ENCODE measurements around the gene FAM53B. TPM values are rescaled to one million over a fixed set of nuclear protein-coding genes. Genes with fewer than 3 reads are reported as not detected.

Gene FAM53B
- total and polyA plus RNA-seq, 12 donors: 11.6 to 42.9 (median 29.1) TPM

DNA sequence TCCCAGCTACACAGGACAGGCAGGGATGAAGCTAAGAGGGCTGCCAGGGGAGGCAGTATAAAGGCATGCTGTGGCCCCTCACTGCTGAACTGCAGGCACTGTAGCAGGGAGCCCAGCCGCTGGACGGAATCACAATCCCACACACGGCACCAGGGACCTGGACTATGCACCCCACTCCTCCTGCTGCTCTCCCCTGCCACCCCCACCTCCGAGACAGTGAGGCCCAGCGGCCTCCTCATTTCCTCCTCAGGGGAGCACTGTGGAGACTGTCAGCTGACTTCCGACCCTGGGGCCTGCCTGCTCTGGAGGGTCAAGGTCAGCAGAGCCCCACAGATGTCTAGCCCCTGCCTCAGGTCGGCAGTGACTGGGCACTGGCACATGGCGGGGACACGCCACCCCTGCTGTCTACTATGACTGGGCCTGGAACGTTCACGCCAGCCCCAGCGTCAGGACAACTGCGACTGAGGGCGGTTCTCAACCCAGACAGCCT lies 92.7 kb downstream of the FAM53B start:
- TF ChIP-seq, protein P1, sequence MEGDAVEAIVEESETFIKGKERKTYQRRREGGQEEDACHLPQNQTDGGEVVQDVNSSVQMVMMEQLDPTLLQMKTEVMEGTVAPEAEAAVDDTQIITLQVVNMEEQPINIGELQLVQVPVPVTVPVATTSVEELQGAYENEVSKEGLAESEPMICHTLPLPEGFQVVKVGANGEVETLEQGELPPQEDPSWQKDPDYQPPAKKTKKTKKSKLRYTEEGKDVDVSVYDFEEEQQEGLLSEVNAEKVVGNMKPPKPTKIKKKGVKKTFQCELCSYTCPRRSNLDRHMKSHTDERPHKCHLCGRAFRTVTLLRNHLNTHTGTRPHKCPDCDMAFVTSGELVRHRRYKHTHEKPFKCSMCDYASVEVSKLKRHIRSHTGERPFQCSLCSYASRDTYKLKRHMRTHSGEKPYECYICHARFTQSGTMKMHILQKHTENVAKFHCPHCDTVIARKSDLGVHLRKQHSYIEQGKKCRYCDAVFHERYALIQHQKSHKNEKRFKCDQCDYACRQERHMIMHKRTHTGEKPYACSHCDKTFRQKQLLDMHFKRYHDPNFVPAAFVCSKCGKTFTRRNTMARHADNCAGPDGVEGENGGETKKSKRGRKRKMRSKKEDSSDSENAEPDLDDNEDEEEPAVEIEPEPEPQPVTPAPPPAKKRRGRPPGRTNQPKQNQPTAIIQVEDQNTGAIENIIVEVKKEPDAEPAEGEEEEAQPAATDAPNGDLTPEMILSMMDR (IDR thresholded peaks at IDR 0.05): no peak
- ATAC-seq (no peak), DNase-seq (no peak)
- intact Hi-C loops (cut with DNase I): no loop called here
- no peaks in the 10 kb centered on the region for H3K27me3 ChIP-seq
- H3K4me3 ChIP-seq: no peak overlapping the region
- H3K36me3 ChIP-seq: peaks cover 0 to 18% (median 0%) of the 10 kb centered on the region in 9 donors
- peak overlapping the region in 8 of 10 donors; percentile 24 to 91 (median 80) for H3K27ac ChIP-seq
- H3K9me3 ChIP-seq: no peaks in the 10 kb centered on the region
- peaks cover 59 to 100% (median 89%) of the 10 kb centered on the region in 9 donors for H3K4me1 ChIP-seq
- WGBS, 2 donors: 84 to 86% methylated on average over 14 of the region's 14 CpGs

DNA sequence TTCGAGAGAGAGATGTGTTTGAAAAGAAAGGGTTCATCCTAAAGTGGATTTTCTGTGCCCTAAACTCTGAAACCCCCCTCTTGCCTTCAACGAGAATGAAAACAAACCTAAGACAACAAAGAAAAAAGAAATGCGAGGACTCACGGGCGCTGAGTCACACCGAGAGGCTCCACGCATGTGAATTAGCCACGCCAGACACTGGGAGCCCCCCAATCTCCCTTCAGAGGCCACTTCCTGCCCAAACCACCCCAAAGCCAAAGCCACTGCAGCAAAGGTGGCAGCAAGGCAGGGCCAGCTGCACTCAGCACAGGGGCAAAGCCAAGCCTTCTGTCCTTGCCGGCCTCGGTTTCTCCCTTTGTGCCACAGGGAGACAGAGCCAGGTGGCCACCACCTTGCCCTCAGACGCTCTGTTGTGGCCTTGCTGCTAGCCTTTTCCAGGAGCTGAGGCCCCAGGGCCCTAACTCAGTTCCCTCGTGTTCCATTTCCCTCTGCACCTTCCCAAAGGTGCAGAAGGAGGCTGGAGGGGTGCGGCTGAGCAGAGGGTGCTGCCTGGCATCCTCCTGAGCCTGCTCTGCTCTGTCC lies 93.3 kb downstream of the FAM53B start:
- DNase-seq (peak in 1 of 2 donors; percentile 16), ATAC-seq (no peak)
- peak overlapping the region in 7 of 10 donors; percentile 24 to 91 (median 82) for H3K27ac ChIP-seq
- H3K4me1 ChIP-seq: peaks cover 64 to 100% (median 94%) of the 10 kb centered on the region in 9 donors
- WGBS, 2 donors: 89 to 92% methylated on average over 13 of the region's 13 CpGs
- no peaks in the 10 kb centered on the region for H3K27me3 ChIP-seq
- intact Hi-C loops (cut with DNase I): no loop called here
- no peak overlapping the region for H3K4me3 ChIP-seq
- no peaks in the 10 kb centered on the region for H3K9me3 ChIP-seq
- TF ChIP-seq, protein P1 (IDR thresholded peaks at IDR 0.05): no peak
- H3K36me3 ChIP-seq: peaks cover 0 to 15% (median 0%) of the 10 kb centered on the region in 9 donors

DNA sequence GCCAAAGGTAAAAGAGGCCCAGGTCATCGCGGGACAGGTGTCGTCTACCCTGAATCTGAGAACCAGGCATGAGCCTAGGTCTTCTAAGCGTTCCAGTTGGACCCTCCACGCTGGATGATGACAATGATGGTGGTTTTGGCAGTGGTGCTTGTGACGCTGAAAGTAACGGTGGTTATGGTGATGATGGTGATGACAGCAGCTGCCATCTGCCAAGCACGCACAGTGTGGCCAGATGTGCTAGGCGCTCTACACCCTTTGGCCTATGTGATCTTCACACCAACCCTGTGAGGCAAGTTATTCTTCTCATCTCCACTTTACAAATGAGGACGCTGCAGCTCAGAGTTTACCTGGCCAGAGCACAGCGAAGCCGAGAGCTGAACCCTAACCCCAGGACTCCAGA lies 93.9 kb downstream of the FAM53B start:
- H3K36me3 ChIP-seq: peaks cover 0 to 8% (median 0%) of the 10 kb centered on the region in 9 donors
- DNase-seq: peak in 1 of 2 donors; percentile 2
- no peak for ATAC-seq
- 91 to 92% methylated on average over 12 of the region's 12 CpGs for WGBS, 2 donors
- no peak overlapping the region for H3K4me3 ChIP-seq
- TF ChIP-seq, protein P1 (IDR thresholded peaks at IDR 0.05): no peak
- peak overlapping the region in 5 of 10 donors; percentile 24 to 91 (median 89) for H3K27ac ChIP-seq
- peaks cover 70 to 100% (median 98%) of the 10 kb centered on the region in 9 donors for H3K4me1 ChIP-seq
- H3K9me3 ChIP-seq: no peaks in the 10 kb centered on the region
- intact Hi-C loops (cut with DNase I): no loop called here
- no peaks in the 10 kb centered on the region for H3K27me3 ChIP-seq

DNA sequence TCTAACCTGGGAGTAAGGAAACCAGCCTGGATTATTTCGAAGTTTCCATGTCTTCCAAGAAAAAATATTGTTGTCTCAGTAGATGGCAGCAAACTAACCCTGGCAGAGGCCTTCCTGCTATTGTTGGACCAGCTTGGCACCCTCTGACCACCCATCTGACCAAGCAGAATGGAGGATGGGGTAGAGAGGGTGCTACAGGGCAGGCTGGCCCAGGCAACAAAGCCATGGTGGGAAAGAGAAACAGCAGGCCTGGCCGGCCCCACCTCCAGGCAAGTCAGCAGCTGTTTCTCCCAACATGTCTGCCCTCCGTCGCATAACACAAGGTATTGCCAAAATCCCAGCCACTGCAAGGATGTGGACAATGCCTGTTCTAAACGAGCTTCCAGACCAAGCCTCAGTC lies 95.0 kb downstream of the FAM53B start:
- Histone ChIP-seq H3K27me3 (no peaks in the 10 kb centered on the region), H3K27ac (peak overlapping the region in 9 of 10 donors; percentile 68 to 91 (median 80)), H3K4me3 (no peak overlapping the region), H3K9me3 (no peaks in the 10 kb centered on the region), H3K36me3 (peaks cover 0 to 5% (median 0%) of the 10 kb centered on the region in 9 donors), H3K4me1 (peaks cover 76 to 100% (median 99%) of the 10 kb centered on the region in 9 donors)
- TF ChIP-seq, protein P1 (IDR thresholded peaks at IDR 0.05): peak in 2 of 9 donors; percentile 26 to 27
- ATAC-seq: peak; percentile 26 to 61 (median 38)
- peak; percentile 56 to 57 for DNase-seq
- 22% methylated on average over 5 of the region's 5 CpGs for WGBS, 2 donors
- intact Hi-C loops (cut with DNase I): loop anchor here in 7 of 10 donors (2.0 to 5.0 kb wide), 4 partner anchors 53 to 93 kb away; partner anchors contain the start of gene FAM53B (in 3 of the 7)
